Peyer's patch (tissue), 4 donors: ENCODE results near the gene ANKRD53.

ENCODE experiments used
- POLR2A ChIP-seq, 2 donors: fragments of 450-650 bp; IDR thresholded peaks; one replicate each; pipeline ENCODE4 v1.5.1; 2017; ENCODE audit warnings: antibody characterized with exemption in 2 of 2, mild to moderate bottlenecking in 2 of 2, moderate library complexity in 2 of 2
- TF ChIP-seq, protein P1 (sequence below), 6 experiments: fragments of 450-650 bp in 4 of 6; fragments of 200-600 bp in 2 of 6; sonication (generic) in 1 of 6; IDR thresholded peaks; one replicate each; pipeline ENCODE4 v1.5.1; 2017 to 2019; ENCODE audit warnings: antibody characterized with exemption in 6 of 6, mild to moderate bottlenecking in 3 of 6, moderate library complexity in 1 of 6

- no peak for TF ChIP-seq POLR2A (IDR thresholded peaks at IDR 0.05)
- TF ChIP-seq, protein P1, sequence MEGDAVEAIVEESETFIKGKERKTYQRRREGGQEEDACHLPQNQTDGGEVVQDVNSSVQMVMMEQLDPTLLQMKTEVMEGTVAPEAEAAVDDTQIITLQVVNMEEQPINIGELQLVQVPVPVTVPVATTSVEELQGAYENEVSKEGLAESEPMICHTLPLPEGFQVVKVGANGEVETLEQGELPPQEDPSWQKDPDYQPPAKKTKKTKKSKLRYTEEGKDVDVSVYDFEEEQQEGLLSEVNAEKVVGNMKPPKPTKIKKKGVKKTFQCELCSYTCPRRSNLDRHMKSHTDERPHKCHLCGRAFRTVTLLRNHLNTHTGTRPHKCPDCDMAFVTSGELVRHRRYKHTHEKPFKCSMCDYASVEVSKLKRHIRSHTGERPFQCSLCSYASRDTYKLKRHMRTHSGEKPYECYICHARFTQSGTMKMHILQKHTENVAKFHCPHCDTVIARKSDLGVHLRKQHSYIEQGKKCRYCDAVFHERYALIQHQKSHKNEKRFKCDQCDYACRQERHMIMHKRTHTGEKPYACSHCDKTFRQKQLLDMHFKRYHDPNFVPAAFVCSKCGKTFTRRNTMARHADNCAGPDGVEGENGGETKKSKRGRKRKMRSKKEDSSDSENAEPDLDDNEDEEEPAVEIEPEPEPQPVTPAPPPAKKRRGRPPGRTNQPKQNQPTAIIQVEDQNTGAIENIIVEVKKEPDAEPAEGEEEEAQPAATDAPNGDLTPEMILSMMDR (IDR thresholded peaks at IDR 0.05), result no peak
Measured at GRCh38 chr2:70966681-70967080, 11.7 kb upstream of the ANKRD53 start.
